Stimulated activated CD4-positive, alpha-beta T cell treated with anti-CD3 and anti-CD28 coated beads, Interleukin-4, amount 100 ng/mL, for 1 hour (primary cell): Measurements from ENCODE around the gene ZBTB32.

Experiments used
- DNase-seq: peaks from one replicate; pipeline ENCODE4 v3.0.0-alpha.2; 2020

Gene ZBTB32

GRCh38 chr19:35738021-35738886 lies 33.9 kb downstream of the ZBTB32 start:
- DNase-seq, result no peak

GRCh38 chr19:35738887-35739229 lies 34.5 kb downstream of the ZBTB32 start:
- no peak for DNase-seq

DNA sequence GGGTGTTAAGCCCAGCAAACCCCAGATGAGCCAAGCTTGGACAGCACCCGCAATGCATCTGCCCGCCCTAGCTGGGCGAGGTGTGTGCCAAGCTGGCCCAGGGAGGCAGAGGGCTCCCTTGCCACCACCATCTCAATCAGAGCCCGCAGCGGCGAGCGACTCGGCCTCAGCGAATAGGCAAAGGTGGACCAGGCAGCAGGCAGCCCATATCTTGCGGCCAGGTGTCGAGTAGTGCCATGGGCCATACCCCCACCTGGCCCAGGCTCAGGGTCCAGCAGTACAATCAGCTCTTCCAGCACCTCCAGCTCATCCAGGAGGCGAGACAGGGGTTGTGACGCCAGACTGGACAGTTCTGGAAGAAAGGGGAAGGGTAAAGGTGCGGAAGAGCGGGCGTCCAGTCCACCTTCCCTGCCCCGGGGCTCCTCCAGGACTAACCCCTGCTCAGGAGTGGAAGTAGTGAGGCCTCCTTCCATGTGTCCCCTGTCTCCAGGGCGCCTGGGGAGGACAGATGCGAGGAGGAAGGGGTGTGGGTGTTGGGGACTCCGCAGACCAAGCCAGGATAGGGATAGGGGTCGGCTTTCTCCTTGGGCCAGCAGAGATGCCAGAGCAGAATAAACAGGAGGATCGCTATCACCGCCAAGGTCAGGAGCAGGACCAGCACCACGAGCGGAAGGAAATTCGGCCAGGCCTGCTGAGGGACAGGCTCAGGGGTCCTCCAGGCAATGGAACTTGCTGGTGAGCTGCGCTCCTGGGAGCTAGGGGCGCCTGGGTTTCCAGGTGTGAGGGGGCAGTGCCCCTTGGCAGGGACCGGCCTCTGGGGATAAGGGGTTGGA lies 35.1 kb downstream of the ZBTB32 start:
- no peak for DNase-seq

- no peak for DNase-seq
Measured at GRCh38 chr19:35740108-35740422, 35.7 kb downstream of the ZBTB32 start.

- DNase-seq, result peak; percentile 95
Measured at GRCh38 chr19:35740423-35741202, 36.3 kb downstream of the ZBTB32 start.

GRCh38 chr19:35741203-35741515 lies 36.8 kb downstream of the ZBTB32 start:
- no peak for DNase-seq

- peak; percentile 62 for DNase-seq
Measured at GRCh38 chr19:35742121-35742724, 37.9 kb downstream of the ZBTB32 start, which contains the start of gene IGFLR1. Gene IGFLR1, minus strand, starts transcription at chr19:35742452. Its CDS starts 1,272 bp downstream, at chr19:35741180.

GRCh38 chr19:35743640-35744429 lies 39.5 kb downstream of the ZBTB32 start:
- DNase-seq, result no peak

GRCh38 chr19:35744430-35745327 lies 40.3 kb downstream of the ZBTB32 start:
- peak; percentile 89 for DNase-seq

DNA sequence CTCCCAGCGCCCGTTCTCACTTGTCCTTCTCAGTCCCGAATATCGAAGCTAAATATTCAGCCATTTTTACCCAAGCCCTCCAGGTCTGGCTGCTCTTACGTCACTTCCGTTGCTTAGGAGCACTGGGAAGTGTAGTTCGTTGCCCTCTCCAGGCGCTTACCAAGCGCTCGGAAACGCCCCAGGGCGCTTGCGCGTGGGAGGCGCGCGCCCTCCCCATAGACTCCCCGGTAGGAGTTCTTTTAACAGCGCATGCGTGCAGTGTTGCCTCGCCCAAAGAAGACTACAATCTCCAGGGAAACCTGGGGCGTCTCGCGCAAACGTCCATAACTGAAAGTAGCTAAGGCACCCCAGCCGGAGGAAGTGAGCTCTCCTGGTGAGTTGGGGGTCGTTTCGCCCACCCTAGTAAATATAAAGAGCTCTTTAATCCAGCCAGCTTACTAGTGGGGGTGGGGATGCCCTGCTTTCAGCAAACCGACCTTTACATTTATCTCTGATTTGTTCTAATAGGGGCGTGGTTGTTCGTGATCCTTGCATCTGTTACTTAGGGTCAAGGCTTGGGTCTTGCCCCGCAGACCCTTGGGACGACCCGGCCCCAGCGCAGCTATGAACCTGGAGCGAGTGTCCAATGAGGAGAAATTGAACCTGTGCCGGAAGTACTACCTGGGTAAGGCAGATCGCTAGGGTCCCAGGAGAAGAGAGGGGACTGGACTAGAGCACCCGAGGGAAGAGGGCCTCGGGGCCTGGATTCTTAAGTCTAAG lies 41.1 kb downstream of the ZBTB32 start, which contains the start of the genes PSENEN and U2AF1L4:
TSS of gene PSENEN (plus strand) at position 324 of the 759 bp plus-strand sequence. CDS start at position 604, 280 bp downstream.
TSS of gene U2AF1L4 (minus strand) at position 91 of the 759 bp plus-strand sequence. CDS start at position 64, 27 bp downstream.
- peak; percentile 92 for DNase-seq

GRCh38 chr19:35746087-35746462 lies 41.7 kb downstream of the ZBTB32 start:
- no peak for DNase-seq

DNA sequence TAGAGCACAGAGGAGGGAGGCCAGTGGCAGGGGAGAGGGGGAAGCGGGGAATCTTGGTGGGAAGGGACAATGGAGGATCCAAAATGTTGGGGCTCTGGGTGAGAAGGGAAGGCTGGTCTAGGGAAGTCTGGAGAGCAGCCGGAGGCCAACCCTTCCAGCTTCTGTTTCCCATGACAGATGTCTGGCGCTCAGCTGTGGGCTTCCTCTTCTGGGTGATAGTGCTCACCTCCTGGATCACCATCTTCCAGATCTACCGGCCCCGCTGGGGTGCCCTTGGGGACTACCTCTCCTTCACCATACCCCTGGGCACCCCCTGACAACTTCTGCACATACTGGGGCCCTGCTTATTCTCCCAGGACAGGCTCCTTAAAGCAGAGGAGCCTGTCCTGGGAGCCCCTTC lies 42.2 kb downstream of the ZBTB32 start:
- no peak for DNase-seq

GRCh38 chr19:35748106-35749020 lies 44.0 kb downstream of the ZBTB32 start, which contains the start of gene LIN37:
Gene LIN37, plus strand, starts transcription at chr19:35748576. Its CDS starts 149 bp downstream, at chr19:35748725.
- peak; percentile 98 for DNase-seq

DNA sequence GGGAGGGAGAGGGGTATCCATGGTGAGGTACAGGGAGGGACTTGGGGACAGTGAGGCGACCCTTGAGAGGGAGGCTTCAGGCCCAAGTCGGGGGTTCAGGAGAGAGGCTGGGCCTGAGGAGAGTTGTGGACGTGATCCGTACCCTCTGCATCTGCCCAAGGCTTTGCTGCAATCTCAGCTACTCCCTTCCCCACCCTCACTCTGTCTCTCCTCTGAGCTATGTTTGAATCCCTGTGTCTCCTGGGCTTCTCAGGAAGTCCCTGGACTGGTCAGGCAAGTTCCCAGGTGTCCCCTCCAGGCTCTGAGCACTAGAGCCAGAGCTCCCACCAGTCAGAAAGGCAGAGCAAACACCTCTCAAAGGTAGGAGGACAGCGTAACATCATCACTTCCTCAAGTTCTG lies 45.8 kb downstream of the ZBTB32 start:
- DNase-seq, result no peak

DNA sequence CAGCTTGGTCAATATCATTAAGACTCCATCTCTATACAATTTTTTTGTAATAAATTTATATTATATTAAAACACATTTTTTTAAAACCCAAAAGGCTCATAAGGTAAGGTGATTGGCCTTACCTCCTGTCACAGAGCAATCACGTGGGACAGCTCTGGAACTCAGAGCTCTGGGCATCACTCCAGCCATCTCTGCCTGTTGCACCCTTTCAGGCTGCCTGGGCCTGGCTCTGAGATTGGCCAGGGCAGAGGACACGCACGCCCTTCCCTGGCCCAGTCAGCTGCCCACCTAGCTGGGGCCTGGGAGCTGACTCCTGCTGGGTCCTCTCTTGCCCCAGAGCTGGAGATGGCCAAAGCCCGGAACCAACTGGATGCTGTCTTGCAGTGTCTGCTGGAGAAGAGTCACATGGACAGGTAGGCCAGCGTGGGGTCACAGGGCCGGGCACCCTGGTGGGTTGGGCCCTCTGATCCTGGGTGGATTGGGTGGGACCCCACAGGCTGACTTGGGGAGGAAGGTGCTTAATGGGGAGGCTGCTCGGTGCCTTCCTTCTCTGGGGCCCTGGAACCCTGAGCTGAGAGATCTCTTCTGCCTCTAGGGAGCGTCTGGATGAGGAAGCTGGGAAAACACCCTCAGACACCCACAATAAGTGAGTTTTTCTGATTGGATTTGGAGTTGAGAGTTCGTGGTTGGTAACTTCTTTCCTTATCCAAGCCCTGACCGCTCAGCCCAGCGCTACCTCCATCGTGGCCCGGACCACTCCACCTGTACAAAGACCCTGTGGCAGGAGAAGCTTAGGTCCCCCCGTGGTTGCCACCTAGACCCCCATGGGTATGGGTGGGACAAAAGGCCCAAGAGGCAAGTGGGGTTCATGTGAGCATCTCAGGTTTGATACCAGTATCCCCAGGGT lies 47.7 kb downstream of the ZBTB32 start:
- DNase-seq, result no peak

GRCh38 chr19:35752746-35753350 lies 48.5 kb downstream of the ZBTB32 start:
- no peak for DNase-seq
